ENCODE measurements around the gene ASB10.
A peak's percentile ranks its signal among the peaks of the same experiment; 100 is the strongest.

ASB10 gene, protein sequence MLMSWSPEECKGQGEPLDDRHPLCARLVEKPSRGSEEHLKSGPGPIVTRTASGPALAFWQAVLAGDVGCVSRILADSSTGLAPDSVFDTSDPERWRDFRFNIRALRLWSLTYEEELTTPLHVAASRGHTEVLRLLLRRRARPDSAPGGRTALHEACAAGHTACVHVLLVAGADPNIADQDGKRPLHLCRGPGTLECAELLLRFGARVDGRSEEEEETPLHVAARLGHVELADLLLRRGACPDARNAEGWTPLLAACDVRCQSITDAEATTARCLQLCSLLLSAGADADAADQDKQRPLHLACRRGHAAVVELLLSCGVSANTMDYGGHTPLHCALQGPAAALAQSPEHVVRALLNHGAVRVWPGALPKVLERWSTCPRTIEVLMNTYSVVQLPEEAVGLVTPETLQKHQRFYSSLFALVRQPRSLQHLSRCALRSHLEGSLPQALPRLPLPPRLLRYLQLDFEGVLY
- total RNA-seq, result 0 reads per million in 2 experiments

- no peak for DNase-seq (ENCODE audit: low read depth)
These were observed at the start of gene ASB10 for GRCh38 chr7:151186640-151187408. ASB10 (minus strand) TSS chr7:151187250; CDS start chr7:151187130, 120 bp downstream.

DNA sequence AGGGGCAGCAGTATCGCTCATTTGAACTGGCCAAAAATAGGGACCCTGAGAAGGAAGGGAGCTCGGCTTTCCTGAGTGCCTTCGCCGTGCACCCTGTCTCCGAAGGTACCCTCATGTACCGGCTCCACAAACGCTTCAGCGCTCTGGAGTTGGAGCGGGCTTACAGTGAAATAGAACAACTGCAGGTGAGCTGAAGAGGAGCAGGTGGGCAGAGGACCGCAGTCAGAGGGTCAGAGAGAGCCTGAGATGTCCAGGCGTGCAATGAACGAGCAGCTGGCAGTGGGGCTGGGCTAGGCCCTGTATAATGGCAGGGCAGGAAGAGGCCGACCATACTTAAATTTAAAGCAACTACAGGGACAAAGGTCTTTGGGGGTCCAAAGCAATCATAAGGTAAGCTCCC lies 49.4 kb upstream of the ASB10 start:
- DNase-seq (ENCODE audit: low read depth), result no peak

DNA sequence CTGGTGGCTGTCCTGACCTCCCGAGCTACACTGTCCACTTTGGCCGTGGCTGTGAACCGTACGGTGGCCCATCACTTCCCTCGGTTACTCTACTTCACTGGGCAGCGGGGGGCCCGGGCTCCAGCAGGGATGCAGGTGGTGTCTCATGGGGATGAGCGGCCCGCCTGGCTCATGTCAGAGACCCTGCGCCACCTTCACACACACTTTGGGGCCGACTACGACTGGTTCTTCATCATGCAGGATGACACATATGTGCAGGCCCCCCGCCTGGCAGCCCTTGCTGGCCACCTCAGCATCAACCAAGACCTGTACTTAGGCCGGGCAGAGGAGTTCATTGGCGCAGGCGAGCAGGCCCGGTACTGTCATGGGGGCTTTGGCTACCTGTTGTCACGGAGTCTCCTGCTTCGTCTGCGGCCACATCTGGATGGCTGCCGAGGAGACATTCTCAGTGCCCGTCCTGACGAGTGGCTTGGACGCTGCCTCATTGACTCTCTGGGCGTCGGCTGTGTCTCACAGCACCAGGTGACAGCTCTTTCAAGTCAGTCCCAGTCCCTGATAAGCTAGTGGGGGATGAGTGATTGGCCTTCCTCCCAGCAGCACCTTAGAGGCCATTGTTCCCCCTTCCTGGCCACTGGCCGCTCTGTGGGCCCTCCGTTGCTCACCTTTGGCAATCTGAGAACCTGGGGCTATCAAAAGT lies 48.2 kb upstream of the ASB10 start:
- no peak for DNase-seq (ENCODE audit: low read depth)

DNA sequence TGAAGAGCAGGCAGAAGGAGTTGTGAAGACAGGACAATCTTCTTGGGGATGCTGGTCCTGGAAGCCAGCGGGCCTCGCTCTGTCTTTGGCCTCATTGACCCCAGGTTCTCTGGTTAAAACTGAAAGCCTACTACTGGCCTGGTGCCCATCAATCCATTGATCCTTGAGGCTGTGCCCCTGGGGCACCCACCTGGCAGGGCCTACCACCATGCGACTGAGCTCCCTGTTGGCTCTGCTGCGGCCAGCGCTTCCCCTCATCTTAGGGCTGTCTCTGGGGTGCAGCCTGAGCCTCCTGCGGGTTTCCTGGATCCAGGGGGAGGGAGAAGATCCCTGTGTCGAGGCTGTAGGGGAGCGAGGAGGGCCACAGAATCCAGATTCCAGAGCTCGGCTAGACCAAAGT lies 46.8 kb upstream of the ASB10 start:
- DNase-seq (ENCODE audit: low read depth), result no peak

DNA sequence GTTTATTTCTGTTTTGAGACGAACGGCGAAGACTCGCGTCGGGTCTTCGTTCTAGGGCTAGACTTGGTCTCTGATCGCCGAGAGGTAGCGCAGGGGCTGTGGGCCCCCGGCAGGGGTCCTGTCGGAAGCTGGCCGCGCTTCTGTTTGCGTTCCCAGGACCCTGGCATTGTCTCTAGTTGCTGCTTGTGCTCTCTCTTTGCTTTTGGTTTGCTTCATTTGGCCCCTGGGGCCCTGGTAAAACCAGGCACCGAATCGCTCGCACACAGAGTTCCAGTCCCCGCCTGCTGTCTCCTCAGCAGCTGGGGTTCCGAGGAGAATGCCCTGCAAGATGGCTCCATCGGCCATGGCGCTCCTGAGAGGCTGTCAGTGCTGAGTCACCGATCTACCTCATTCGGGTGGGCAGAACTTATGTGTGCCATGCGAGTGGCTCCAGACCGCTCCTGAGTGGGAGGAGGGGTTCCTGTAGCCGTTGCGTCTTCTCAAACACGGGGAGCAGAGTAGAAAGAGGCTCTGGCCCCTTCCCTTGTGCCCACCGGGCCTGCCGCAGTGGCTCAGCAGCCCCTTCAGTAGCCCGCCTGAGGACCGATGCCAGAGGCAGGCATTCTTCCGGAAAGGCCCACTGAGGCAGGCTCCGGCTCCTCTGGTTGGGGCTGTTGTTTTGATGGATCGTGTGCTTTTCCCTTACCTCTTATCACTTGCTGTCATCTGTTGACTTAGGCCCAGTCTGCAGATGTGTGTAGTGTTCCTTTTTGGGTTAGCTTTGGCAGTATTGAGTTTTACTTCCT lies 46.1 kb upstream of the ASB10 start:
- peak; percentile 46 for DNase-seq (ENCODE audit: low read depth)

DNA sequence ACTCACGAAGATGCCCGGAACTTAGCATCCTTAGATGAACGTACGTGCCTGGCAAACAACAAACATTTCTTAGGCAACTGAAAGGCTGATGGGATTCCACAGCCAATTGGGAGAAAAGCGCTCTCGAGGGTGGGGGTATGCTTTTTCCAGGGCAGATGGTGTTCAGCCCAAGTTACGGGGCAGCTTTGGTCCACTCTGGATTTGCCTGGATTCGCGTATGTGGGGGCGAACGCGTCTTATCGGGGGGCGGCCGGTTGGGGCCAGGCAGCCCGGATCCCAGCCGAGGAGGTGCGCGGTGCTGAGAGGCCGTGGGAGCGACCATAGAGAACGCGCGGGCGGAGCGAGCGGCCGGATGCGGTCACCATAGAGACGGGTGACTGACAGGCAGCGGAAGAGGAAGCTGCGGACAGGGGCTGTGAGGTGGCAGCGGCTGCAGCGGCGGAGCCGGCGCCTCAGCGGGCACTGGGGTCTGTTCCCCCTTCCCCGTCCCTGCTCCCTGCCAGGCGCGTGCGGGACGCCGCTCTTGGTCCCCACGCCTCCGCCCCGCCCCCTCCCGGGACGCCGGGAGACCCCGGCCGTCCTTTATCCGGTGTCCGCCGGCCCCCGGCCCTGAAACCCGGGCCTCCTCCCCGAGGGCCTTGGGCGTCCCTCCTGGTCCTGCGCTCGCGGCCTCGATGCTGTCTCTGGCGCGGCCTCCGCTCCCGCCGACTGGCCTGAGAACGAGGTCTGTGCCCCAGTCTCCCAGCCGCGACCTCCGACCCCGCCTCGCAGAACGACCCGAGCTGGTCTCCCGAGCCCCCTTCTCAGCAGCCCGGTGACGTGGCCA lies 45.3 kb upstream of the ASB10 start, which contains the start of gene CHPF2:
Gene CHPF2, plus strand, starts transcription at position 393 of the 826 bp plus-strand sequence. CDS start 1,529 bp downstream, outside the sequence.
- DNase-seq (ENCODE audit: low read depth), result peak; percentile 78

GRCh38 chr7:151231080-151231479 lies 44.0 kb upstream of the ASB10 start:
- no peak for DNase-seq (ENCODE audit: low read depth)

DNA sequence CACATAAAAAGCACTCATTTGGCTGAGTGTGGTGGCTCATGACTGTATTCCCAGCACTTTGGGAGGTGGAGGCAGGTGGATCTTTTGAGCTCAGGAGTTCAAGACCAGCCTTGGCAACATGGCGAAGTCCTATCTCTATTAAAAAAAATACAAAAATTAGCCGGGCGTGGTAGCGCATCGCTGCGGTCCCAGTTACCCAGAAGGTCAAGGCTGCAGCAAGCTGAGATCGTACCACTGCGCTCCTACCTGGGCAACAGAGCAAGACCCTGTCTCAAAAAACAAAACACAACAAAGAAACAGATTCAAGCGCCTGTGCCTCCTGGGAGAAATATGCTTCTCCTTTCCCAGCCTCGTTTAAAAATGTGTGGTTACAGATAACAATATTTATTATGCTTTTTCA lies 42.2 kb upstream of the ASB10 start:
- DNase-seq (ENCODE audit: low read depth), result no peak

GRCh38 chr7:151228024-151228866 lies 41.2 kb upstream of the ASB10 start:
- DNase-seq (ENCODE audit: low read depth), result no peak

- DNase-seq (ENCODE audit: low read depth), result peak; percentile 97
These were observed 40.1 kb upstream of the ASB10 start, which contains the start of gene ABCF2 for GRCh38 chr7:151226875-151227782. ABCF2 (minus strand) TSS chr7:151227205; CDS start chr7:151226458, 747 bp downstream.

DNA sequence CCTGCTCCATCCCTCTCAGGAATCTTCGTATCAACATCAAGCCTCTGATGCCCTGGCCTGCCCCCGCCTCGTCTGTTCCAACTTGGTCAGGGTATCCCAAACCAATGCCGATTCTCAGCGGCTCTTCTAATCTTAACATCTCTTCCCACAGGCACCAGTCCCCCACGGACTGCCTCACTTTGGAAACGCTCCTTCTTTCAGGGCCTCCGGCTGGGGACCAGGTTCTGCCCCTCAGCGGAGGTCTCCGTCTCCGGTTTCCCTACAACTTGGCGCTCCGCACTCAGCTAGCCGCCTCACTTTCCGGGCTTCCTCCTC lies 39.5 kb upstream of the ASB10 start:
- DNase-seq (ENCODE audit: low read depth), result no peak

DNA sequence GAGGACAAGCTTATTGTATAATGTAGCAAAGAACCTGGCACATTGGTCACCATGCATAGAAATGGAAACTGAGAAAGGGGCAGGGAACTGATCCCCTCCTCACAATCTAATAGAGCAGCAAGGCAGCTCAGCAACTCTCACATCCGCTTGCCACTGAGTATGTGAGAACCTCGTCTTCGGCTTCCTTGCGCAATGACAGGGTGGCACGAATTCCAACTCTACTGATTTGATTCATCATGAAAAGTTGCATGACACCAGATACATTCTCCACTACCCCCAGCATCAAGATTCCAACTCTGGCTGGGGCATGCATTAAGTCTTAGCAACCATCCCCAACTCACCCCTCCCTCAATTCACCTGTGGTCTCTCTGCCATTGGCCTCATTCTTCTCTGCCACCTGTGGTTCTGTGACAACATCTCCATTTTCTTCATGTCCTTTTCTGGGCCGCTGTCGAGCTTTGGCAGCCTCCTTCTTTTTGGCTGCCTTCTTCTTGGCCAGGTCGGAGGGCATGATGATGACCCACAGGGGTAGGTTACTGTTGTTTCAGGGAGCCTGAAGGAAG lies 39.0 kb upstream of the ASB10 start:
- no peak for DNase-seq (ENCODE audit: low read depth)

DNA sequence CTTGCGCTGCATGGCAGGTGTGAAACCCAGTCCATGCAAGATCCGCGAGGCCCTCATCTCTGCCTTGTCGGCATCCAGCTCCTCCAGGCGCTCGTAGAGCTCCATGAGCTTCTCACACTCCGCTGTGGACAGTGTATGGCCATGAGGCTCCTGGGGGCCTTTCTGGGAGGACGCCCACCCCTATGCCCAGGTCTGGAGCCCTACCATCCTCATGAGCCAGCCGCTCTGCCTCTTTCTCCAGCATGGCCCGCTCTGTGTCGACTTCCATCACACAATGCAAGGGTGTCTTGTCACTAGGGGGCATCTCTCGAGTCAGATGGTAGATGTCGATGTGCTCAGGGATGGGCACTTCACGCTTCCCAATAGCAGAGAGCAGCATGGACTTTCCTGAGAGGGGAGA lies 36.7 kb upstream of the ASB10 start:
- no peak for DNase-seq (ENCODE audit: low read depth)

DNA sequence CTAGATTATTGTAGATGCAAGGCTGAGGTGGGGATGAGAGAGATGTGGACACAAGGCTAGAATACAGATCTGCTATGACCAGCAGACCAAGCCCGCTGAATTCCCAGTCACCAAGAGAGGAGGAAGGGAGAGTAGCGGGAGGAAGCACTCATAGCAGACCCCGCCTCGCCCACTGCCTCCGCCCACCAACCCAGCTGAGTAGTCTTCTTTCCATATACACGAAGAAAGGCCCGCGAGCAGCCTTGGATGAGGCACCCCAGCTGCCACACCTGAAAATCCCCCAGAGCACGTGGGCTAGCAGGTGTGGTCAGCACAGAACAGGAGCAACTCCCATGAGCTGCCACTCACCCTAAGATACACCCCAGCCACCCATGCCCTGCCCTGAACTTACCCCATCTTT lies 31.1 kb upstream of the ASB10 start:
- no peak for DNase-seq (ENCODE audit: low read depth)

DNA sequence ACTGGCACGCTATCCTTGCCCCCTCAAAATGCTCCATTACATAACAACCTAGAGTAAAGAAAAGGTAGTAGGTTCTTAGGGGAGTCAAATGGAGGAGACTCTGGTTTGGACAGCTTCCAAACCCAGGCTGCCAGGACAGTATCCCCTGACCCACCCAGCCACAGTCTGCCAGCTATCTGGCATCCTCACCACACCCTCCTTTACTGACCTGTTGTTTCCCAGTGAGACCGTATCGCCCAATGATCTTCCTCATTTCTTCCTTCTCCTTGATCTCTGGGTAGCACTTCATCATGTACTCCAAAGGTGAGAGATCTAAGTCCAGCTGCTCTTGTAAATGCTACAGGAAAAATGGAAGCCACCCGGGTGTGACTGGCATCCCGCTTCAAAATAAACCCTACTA lies 28.3 kb upstream of the ASB10 start:
- no peak for DNase-seq (ENCODE audit: low read depth)

GRCh38 chr7:151213826-151214225 lies 26.8 kb upstream of the ASB10 start:
- DNase-seq (ENCODE audit: low read depth), result no peak

GRCh38 chr7:151212626-151213025 lies 25.6 kb upstream of the ASB10 start:
- DNase-seq (ENCODE audit: low read depth), result no peak

DNA sequence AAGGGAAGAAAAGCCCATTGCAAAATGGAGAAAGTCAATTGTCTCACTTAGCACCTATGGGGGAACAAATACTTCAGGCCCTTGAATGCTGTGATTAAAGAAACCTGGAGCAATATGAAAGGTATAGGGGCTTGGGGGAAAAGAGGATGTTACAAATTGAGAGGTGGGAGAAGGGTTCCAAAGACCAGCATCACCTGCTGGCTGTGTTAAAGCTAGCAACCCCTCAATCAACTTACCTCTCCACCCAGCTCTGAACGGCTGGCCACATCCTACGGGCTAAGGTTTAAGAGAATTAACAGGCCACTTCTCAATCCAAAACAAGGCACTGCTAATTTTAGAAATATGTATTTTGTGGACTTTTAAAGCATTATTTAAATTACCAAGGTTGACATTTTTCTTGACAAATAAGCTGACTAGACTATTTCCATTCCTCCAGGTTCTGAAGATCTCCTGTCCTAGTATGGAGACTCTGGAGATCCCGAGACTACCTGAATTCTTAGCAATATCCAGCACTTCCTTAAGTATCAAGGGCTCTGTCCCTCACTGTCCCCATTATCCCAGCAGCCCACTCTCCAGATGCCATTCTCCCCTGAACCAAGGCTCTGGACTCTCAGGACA lies 24.2 kb upstream of the ASB10 start:
- no peak for DNase-seq (ENCODE audit: low read depth)
